Peyer's patch (tissue), 4 donors: ENCODE results near the gene ACOX2.

ENCODE experiments used
- POLR2A ChIP-seq, 2 donors: fragments of 450-650 bp; IDR thresholded peaks; one replicate each; pipeline ENCODE4 v1.5.1; 2017; ENCODE audit warnings: antibody characterized with exemption in 2 of 2, mild to moderate bottlenecking in 2 of 2, moderate library complexity in 2 of 2
- TF ChIP-seq, protein P1 (sequence below), 6 experiments: fragments of 450-650 bp in 4 of 6; fragments of 200-600 bp in 2 of 6; sonication (generic) in 1 of 6; IDR thresholded peaks; one replicate each; pipeline ENCODE4 v1.5.1; 2017 to 2019; ENCODE audit warnings: antibody characterized with exemption in 6 of 6, mild to moderate bottlenecking in 3 of 6, moderate library complexity in 1 of 6

DNA sequence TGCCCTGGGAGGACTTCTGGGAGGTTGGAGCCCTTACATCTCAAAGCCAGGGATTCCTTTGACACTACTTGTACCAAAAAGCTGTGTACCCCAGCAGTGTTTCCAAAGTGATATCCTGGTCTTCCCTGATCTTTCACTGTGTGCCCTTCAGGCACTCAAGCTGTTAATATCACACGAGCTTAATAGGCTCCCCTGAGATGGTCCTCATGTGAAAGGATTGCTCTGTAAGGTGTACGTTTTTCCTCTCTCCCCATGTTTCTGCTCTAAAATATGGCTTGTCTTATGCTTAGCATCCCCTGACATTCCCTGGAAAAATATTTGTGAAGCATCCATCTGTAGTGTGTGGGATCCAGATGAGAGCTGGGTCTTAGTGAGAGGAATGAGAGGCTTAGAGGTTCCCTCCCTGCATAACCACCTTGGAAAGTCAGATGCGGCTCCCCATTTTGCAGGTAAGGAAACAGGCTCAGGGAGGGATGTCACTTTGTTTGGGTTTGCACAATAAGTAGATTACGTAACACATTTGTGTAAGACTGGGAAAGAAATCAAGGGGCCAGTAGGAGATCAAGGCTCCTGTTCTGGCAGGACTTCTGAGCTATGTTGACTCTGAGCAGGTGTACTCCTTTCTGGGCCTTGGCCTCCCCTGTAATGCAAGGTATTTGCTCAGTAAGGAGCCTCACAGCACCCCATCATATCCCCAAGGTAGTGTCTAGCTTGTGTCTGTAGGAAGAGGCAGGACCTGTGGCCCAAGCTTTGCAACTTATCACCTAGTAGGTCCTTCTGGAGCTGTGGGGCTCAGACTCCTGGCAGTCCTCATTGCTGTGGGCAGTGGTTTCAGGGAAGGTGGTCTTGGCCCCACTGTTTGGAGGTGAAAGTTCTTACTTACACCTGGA, 667 bp upstream of the ACOX2 start:
- no peak for TF ChIP-seq POLR2A (IDR thresholded peaks at IDR 0.05)
- TF ChIP-seq, protein P1, sequence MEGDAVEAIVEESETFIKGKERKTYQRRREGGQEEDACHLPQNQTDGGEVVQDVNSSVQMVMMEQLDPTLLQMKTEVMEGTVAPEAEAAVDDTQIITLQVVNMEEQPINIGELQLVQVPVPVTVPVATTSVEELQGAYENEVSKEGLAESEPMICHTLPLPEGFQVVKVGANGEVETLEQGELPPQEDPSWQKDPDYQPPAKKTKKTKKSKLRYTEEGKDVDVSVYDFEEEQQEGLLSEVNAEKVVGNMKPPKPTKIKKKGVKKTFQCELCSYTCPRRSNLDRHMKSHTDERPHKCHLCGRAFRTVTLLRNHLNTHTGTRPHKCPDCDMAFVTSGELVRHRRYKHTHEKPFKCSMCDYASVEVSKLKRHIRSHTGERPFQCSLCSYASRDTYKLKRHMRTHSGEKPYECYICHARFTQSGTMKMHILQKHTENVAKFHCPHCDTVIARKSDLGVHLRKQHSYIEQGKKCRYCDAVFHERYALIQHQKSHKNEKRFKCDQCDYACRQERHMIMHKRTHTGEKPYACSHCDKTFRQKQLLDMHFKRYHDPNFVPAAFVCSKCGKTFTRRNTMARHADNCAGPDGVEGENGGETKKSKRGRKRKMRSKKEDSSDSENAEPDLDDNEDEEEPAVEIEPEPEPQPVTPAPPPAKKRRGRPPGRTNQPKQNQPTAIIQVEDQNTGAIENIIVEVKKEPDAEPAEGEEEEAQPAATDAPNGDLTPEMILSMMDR (IDR thresholded peaks at IDR 0.05) = no peak
